Measurements from ENCODE around the gene REC8. TPM values are rescaled to one million over a fixed set of nuclear protein-coding genes. Genes with fewer than 3 reads are reported as not detected.

REC8 gene
- total RNA-seq, 1 experiment from 2014 or later: 9.8 TPM

- TF ChIP-seq POLR2AphosphoS5 (IDR thresholded peaks at IDR 0.05; ENCODE audit: low read depth, low read length) (no peak), SIN3A (IDR thresholded peaks at IDR 0.05; ENCODE audit: borderline replicate concordance, insufficient read depth, low read depth, low read length) (no peak), CTCF (IDR thresholded peaks at IDR 0.05) (no peak), TCF7L2 (IDR thresholded peaks at IDR 0.05; ENCODE audit: low read depth, low read length) (no peak), REST (IDR thresholded peaks at IDR 0.05; ENCODE audit: insufficient read depth in 1 of 2, low read depth in 2 of 2, low read length in 1 of 2) (no peak)
- no peak for ATAC-seq
- Histone ChIP-seq H3K27me3 (ENCODE audit: control insufficient read depth, insufficient read depth, low read length) (no peaks in the 10 kb centered on the region), H3K4me1 (ENCODE audit: control insufficient read depth, insufficient read depth, low read length) (peaks cover 10% of the 10 kb centered on the region; the same call in 1 of the 2 replicates), H3K36me3 (ENCODE audit: control insufficient read depth, insufficient read depth, low read length) (peaks cover 2% of the 10 kb centered on the region; the same call in 1 of the 2 replicates), H3K27ac (ENCODE audit: low read length) (peak overlapping the region; percentile 83), H3K9me3 (ENCODE audit: control insufficient read depth, insufficient read depth, low read depth, low read length) (no peaks in the 10 kb centered on the region), H3K4me3 (ENCODE audit: low read depth in 2 of 2, low read length in 2 of 2) (peak overlapping the region; percentile 81 to 82)
- DNase-seq (ENCODE audit: low read depth, low spot score): no peak
- BruUV-seq (replicated peaks): TSS peak; percentile 83
- POLR2A ChIA-PET: interaction anchor here (1.0 kb wide), 1 partner anchor 53 kb away, joined by 6 read pairs; the partner anchor contains the start of gene TINF2
- in situ Hi-C loops (cut with HindIII; ENCODE audit: low pct_unique_long_range_greater_than_20kb, low sequenced_read_pairs) (no loop called here), intact Hi-C loops (cut with micrococcal nuclease; ENCODE audit: unreplicated experiment) (no loop called here)
- CTCF ChIA-PET: no interaction called here
Observed at GRCh38 chr14:24189059-24189375, 17.1 kb downstream of the REC8 start.

- Histone ChIP-seq H3K27me3 (ENCODE audit: control insufficient read depth, insufficient read depth, low read length) (no peaks in the 10 kb centered on the region), H3K36me3 (ENCODE audit: control insufficient read depth, insufficient read depth, low read length) (peaks cover 2% of the 10 kb centered on the region; the same call in 1 of the 2 replicates), H3K4me3 (ENCODE audit: low read depth in 2 of 2, low read length in 2 of 2) (no peak overlapping the region; a peak in 2 of 4 replicates), H3K27ac (ENCODE audit: low read length) (peak overlapping the region; percentile 83; the same call in 1 of the 2 replicates), H3K9me3 (ENCODE audit: control insufficient read depth, insufficient read depth, low read depth, low read length) (no peaks in the 10 kb centered on the region), H3K4me1 (ENCODE audit: control insufficient read depth, insufficient read depth, low read length) (peaks cover 10% of the 10 kb centered on the region; the same call in 1 of the 2 replicates)
- DNase-seq (ENCODE audit: low read depth, low spot score): no peak
- TF ChIP-seq SIN3A (IDR thresholded peaks at IDR 0.05; ENCODE audit: borderline replicate concordance, insufficient read depth, low read depth, low read length) (no peak), REST (IDR thresholded peaks at IDR 0.05; ENCODE audit: insufficient read depth in 1 of 2, low read depth in 2 of 2, low read length in 1 of 2) (no peak), CTCF (IDR thresholded peaks at IDR 0.05) (no peak), TCF7L2 (IDR thresholded peaks at IDR 0.05; ENCODE audit: low read depth, low read length) (no peak), POLR2AphosphoS5 (IDR thresholded peaks at IDR 0.05; ENCODE audit: low read depth, low read length) (no peak)
- no TSS peak for BruUV-seq (replicated peaks)
- in situ Hi-C loops (cut with HindIII; ENCODE audit: low pct_unique_long_range_greater_than_20kb, low sequenced_read_pairs) (no loop called here), intact Hi-C loops (cut with micrococcal nuclease; ENCODE audit: unreplicated experiment) (no loop called here)
- ChIA-PET POLR2A (interaction anchor here (1.0 kb wide), 1 partner anchor 53 kb away, joined by 6 read pairs; the partner anchor contains the start of gene TINF2), CTCF (no interaction called here)
- no peak for ATAC-seq
Observed at GRCh38 chr14:24189460-24189859, 17.6 kb downstream of the REC8 start.
